HepG2 (cell line): ENCODE measurements around the gene THSD4. TPM values are rescaled to one million over a fixed set of nuclear protein-coding genes. Genes with fewer than 3 reads are reported as not detected.

Experiments used
- ATAC-seq: fragments of 200-7000 bp; cut with Tn5 transposase; 3 replicates; pipeline ENCODE4 v1.9.1; 2020; ENCODE audit warnings: mild to moderate bottlenecking, moderate library complexity
- BruUV-seq: library from RNA; stranded (reverse); fragments of 400-500 nt; replicated peaks from 2 replicates; lab custom pipeline; 2021; lab: Mats Ljungman, UMichigan
- CTCF ChIA-PET: fragments of 300-600 bp; formaldehyde crosslinking; extraction: SDS; loops from one replicate; lab custom pipeline; 2021; ENCODE audit warnings: low total read pairs, inconsistent platforms, low intra/inter-chr PET ratio; lab: Yijun Ruan, JAX
- POLR2A ChIA-PET: fragments of 350-600 bp; sonication (Branson Sonifier 250); formaldehyde crosslinking; loops from one replicate; lab custom pipeline; 2020; ENCODE audit warnings: antibody characterized with exemption, inconsistent platforms; lab: Yijun Ruan, JAX
- DNase-seq: peaks from one replicate; pipeline ENCODE4 v3.0.0-alpha.2; 2015; ENCODE audit warnings: low spot score
- FAIRE-seq: peaks from 3 replicates; lab custom pipeline; 2011; peaks lifted over from hg19 to GRCh38; lab: Jason Lieb, UNC
- H2AFZ ChIP-seq: one replicate; pipeline ENCODE4 v1.6.1; 2011; ENCODE audit warnings: low read length, inconsistent platforms
- H3K27ac ChIP-seq: fragments of 300-600 bp; 3 replicates; pipeline ENCODE4 v1.8.0; 2011; ENCODE audit warnings: mixed run types, mild to moderate bottlenecking, mixed read lengths, low read length, inconsistent platforms; ENCODE audit not compliant: insufficient read depth; ENCODE audit errors: extremely low read length
- H3K27me3 ChIP-seq, 2 experiments: fragments of 200-600 bp in 1 of 2; 2 replicates in 1 of 2; 3 replicates in 1 of 2; pipeline versions ENCODE4 v1.6.0 to v1.8.0; 2011; ENCODE audit warnings: low read length in 2 of 2, mild to moderate bottlenecking in 2 of 2, moderate library complexity in 2 of 2, inconsistent platforms in 1 of 2; ENCODE audit not compliant: insufficient read depth in 2 of 2, control insufficient read depth in 1 of 2
- H3K36me3 ChIP-seq, 2 experiments: fragments of 200-600 bp in 1 of 2; replicated peaks in 1 of 2; 2 replicates in 1 of 2; 3 replicates in 1 of 2; pipeline versions ENCODE4 v1.5.1 to v1.8.0; 2011; ENCODE audit warnings: low read length in 2 of 2, inconsistent platforms in 1 of 2; ENCODE audit not compliant: insufficient read depth in 2 of 2, control insufficient read depth in 1 of 2
- H3K4me1 ChIP-seq: 2 replicates; pipeline ENCODE4 v1.5.1; 2012; ENCODE audit warnings: low read length, inconsistent platforms; ENCODE audit not compliant: insufficient read depth
- H3K4me2 ChIP-seq: 2 replicates; pipeline ENCODE4 v1.6.0; 2011; ENCODE audit warnings: low read depth, low read length, inconsistent platforms
- H3K4me3 ChIP-seq, 3 experiments: fragments of 200-600 bp in 1 of 3; sonication (generic), shearing (Covaris generic) in 1 of 3; replicated peaks in 1 of 3; 2 replicates each; pipeline ENCODE4 v1.5.1; 2011 to 2016; ENCODE audit warnings: low read length in 3 of 3, inconsistent platforms in 2 of 3, low read depth in 2 of 3, mild to moderate bottlenecking in 2 of 3, control low read depth in 1 of 3, mixed read lengths in 1 of 3; ENCODE audit not compliant: insufficient read depth in 1 of 3
- H3K79me2 ChIP-seq: one replicate; pipeline ENCODE4 v1.6.1; 2011; ENCODE audit warnings: low read length, inconsistent platforms; ENCODE audit not compliant: insufficient read depth
- H3K9ac ChIP-seq: 2 replicates; pipeline ENCODE4 v1.6.0; 2011; ENCODE audit warnings: mild to moderate bottlenecking, low read depth, low read length, inconsistent platforms; ENCODE audit not compliant: insufficient read depth
- H3K9me3 ChIP-seq: 2 replicates; pipeline ENCODE4 v1.5.1; 2012; ENCODE audit warnings: mild to moderate bottlenecking, low read length
- H4K20me1 ChIP-seq: 2 replicates; pipeline ENCODE4 v1.6.0; 2011; ENCODE audit warnings: inconsistent platforms, mild to moderate bottlenecking, low read length, moderate library complexity; ENCODE audit not compliant: insufficient read depth
- AFF4 ChIP-seq: sonication (generic); formaldehyde crosslinking; IDR thresholded peaks from 2 replicates; pipeline ENCODE4 v1.4.0; 2020; ENCODE audit warnings: missing genetic modification reagents
- CREB1 ChIP-seq, 2 experiments: fragments of 450-650 bp in 1 of 2; IDR thresholded peaks; 2 replicates each; pipeline ENCODE4 v1.6.1; 2016 to 2017; ENCODE audit warnings: control low read depth in 1 of 2, mild to moderate bottlenecking in 1 of 2, missing compliant biosample characterization in 1 of 2, missing genetic modification characterization in 1 of 2
- DR1 ChIP-seq: sonication (generic); formaldehyde crosslinking; IDR thresholded peaks from 2 replicates; pipeline ENCODE4 v1.8.0; 2021; ENCODE audit warnings: mild to moderate bottlenecking, missing genetic modification reagents, inconsistent platforms
- FUBP1 ChIP-seq: sonication (generic); formaldehyde crosslinking; IDR thresholded peaks from 2 replicates; pipeline ENCODE4 v1.5.1; 2020; ENCODE audit warnings: missing genetic modification reagents, mild to moderate bottlenecking, borderline replicate concordance
- GLMP ChIP-seq: sonication (generic); formaldehyde crosslinking; IDR thresholded peaks from 2 replicates; pipeline ENCODE4 v1.9.0; 2021; ENCODE audit warnings: missing genetic modification reagents, mild to moderate bottlenecking, borderline replicate concordance
- NFIB ChIP-seq: sonication (generic); formaldehyde crosslinking; IDR thresholded peaks from 2 replicates; pipeline ENCODE4 v1.9.0; 2021; ENCODE audit warnings: missing genetic modification reagents, mild to moderate bottlenecking, borderline replicate concordance
- PCBP1 ChIP-seq: fragments of 200-400 bp; formaldehyde crosslinking; IDR thresholded peaks from 2 replicates; pipeline ENCODE4 v1.6.1; 2017; ENCODE audit warnings: mild to moderate bottlenecking, low read depth, low read length, borderline replicate concordance
- PLSCR1 ChIP-seq: sonication (generic); formaldehyde crosslinking; IDR thresholded peaks from 2 replicates; pipeline ENCODE4 v1.5.0; 2020; ENCODE audit warnings: missing genetic modification reagents, mild to moderate bottlenecking, borderline replicate concordance
- PPARG ChIP-seq: conservative IDR thresholded peaks from 2 replicates; pipeline ENCODE4 v1.6.1; 2016; ENCODE audit warnings: missing biosample characterization, missing genetic modification reagents
- SRF ChIP-seq: IDR thresholded peaks from 2 replicates; pipeline ENCODE4 v1.6.1; 2011; ENCODE audit warnings: mild to moderate bottlenecking, low read depth, low read length, moderate library complexity
- TRIM24 ChIP-seq: sonication (generic); formaldehyde crosslinking; IDR thresholded peaks from 2 replicates; pipeline ENCODE4 v1.8.0; 2022; ENCODE audit warnings: mild to moderate bottlenecking, missing genetic modification reagents
- YEATS4 ChIP-seq: sonication (generic); formaldehyde crosslinking; IDR thresholded peaks from 2 replicates; pipeline ENCODE4 v1.4.0; 2020; ENCODE audit warnings: missing genetic modification reagents, borderline replicate concordance
- ZFYVE20 ChIP-seq: sonication (generic); formaldehyde crosslinking; IDR thresholded peaks from 2 replicates; pipeline ENCODE4 v1.8.0; 2023; ENCODE audit warnings: low read depth, mild to moderate bottlenecking, moderate library complexity, missing genetic modification reagents, borderline replicate concordance
- ZNF430 ChIP-seq: sonication (generic); formaldehyde crosslinking; IDR thresholded peaks from 2 replicates; pipeline ENCODE4 v1.9.0; 2021; ENCODE audit warnings: mild to moderate bottlenecking, missing genetic modification reagents
- ZNF431 ChIP-seq: sonication (generic); formaldehyde crosslinking; IDR thresholded peaks from 2 replicates; pipeline ENCODE4 v1.9.0; 2022; ENCODE audit warnings: missing genetic modification reagents, low read depth, mild to moderate bottlenecking, borderline replicate concordance
- ZNF557 ChIP-seq: sonication (generic); formaldehyde crosslinking; IDR thresholded peaks from 2 replicates; pipeline ENCODE4 v1.4.0; 2020; ENCODE audit warnings: missing genetic modification reagents
- ZNF703 ChIP-seq: sonication (generic); formaldehyde crosslinking; IDR thresholded peaks from 2 replicates; pipeline ENCODE4 v1.5.1; 2020; ENCODE audit warnings: missing genetic modification reagents, mild to moderate bottlenecking, moderate library complexity, borderline replicate concordance
- WGBS: methylation state at CpG from one replicate; pipeline ENCODE4 v1.1.6; 2017; ENCODE audit warnings: low lambda C conversion rate; 5-methylcytosine and 5-hydroxymethylcytosine counted together
- in situ Hi-C: cut with HindIII; loops from 2 replicates; pipeline ENCODE4 v1.10.0; 2017; ENCODE audit warnings: low pct_unique_long_range_greater_than_20kb; ENCODE audit not compliant: extremely low pct_ligation_motif_present
- intact Hi-C: fragments of 100-400 bp; cut with micrococcal nuclease; formaldehyde crosslinking; loops from one replicate; pipeline ENCODE4 v1.10.0; 2022; ENCODE audit not compliant: unreplicated experiment
- polyA plus RNA-seq, 8 experiments: library from polyadenylated mRNA; depleted of rRNA in 3 of 8; stranded (reverse) in 7 of 8; unstranded in 1 of 8; fragments of >200 nt; fragmentation: Illumina TruSeq in 4 of 8; extraction: Trizol in 4 of 8; gene quantifications; 2 replicates each; pipeline versions ENCODE4 v1.2.1 to v1.2.3, GENCODE V29; 2011 to 2016; ENCODE audit warnings: low read depth in 4 of 8, missing spikeins in 1 of 8, mixed read lengths in 1 of 8; ENCODE audit not compliant: insufficient read depth in 1 of 8
- total RNA-seq, 5 experiments: library from RNA; depleted of rRNA; stranded (reverse); fragments of >200 nt; fragmentation: Illumina TruSeq; extraction: Trizol; gene quantifications; 2 replicates each; pipeline ENCODE4 v1.2.3, GENCODE V29; 2016; ENCODE audit warnings: low read depth in 1 of 5

THSD4 gene
- total and polyA plus RNA-seq, 2 of the 13 experiments (the other 11 are each of a cell fraction or from before 2014, with no cell fraction given), result 0.07 to 0.21 TPM

GRCh38 chr15:71496336-71496955 lies 381.2 kb downstream of the THSD4 start:
- peaks cover 6% of the 10 kb centered on the region; the same call in 1 of the 2 replicates for H3K9me3 ChIP-seq
- BruUV-seq, result no TSS peak
- no peak overlapping the region for H3K4me2 ChIP-seq
- 53% methylated on average over 4 of the region's 4 CpGs for WGBS
- no peak overlapping the region for H2AFZ ChIP-seq
- no peak overlapping the region for H3K27ac ChIP-seq
- H3K9ac ChIP-seq, result no peak overlapping the region
- intact Hi-C loops, result no loop called here
- H3K4me3 ChIP-seq, result no peak overlapping the region
- peaks cover 19% of the 10 kb centered on the region for H3K4me1 ChIP-seq
- ATAC-seq (no peak), FAIRE-seq (no peak), DNase-seq (no peak)
- no peaks in the 10 kb centered on the region for H4K20me1 ChIP-seq
- in situ Hi-C loops, result no loop called here
- ChIA-PET CTCF (no interaction called here), POLR2A (no interaction called here)
- H3K36me3 ChIP-seq, result no peaks in the 10 kb centered on the region
- no peaks in the 10 kb centered on the region for H3K79me2 ChIP-seq
- H3K27me3 ChIP-seq, result no peaks in the 10 kb centered on the region
- TF ChIP-seq ZNF430 (CRISPR knock-in tag) (no peak), ZNF557 (CRISPR knock-in tag) (no peak), NFIB (CRISPR knock-in tag) (no peak), DR1 (CRISPR knock-in tag) (no peak), YEATS4 (no peak), ZNF703 (no peak), FUBP1 (CRISPR knock-in tag) (no peak), CREB1 (IDR thresholded peaks at IDR 0.05) (no peak), CREB1 (CRISPR knock-in tag; IDR thresholded peaks at IDR 0.05) (no peak), PLSCR1 (CRISPR knock-in tag) (no peak), GLMP (CRISPR knock-in tag) (no peak), ZNF431 (CRISPR knock-in tag) (no peak), ZFYVE20 (CRISPR knock-in tag) (no peak), SRF (no peak), AFF4 (no peak), PCBP1 (no peak), PPARG (CRISPR knock-in tag) (no peak), TRIM24 (no peak)
